Activated CD4-positive, alpha-beta T cell treated with anti-CD3 and anti-CD28 coated beads for 36 hours (primary cell): ENCODE measurements around the gene TST. TPM values are rescaled to one million over a fixed set of nuclear protein-coding genes. Genes with fewer than 3 reads are reported as not detected.

Experiments
- ATAC-seq: fragments of 200-7000 bp; cut with Tn5 transposase; one replicate; pipeline ENCODE4 v1.10.0; 2021; ENCODE audit warnings: mild to moderate bottlenecking, moderate library complexity
- CTCF ChIA-PET: fragments of 350-600 bp; sonication (Branson Sonifier 250); formaldehyde crosslinking; loops from one replicate; lab custom pipeline; 2021; ENCODE audit warnings: antibody characterized with exemption; lab: Charles Lee
- POLR2A ChIA-PET: fragments of 350-600 bp; sonication (Branson Sonifier 250); formaldehyde crosslinking; loops from one replicate; lab custom pipeline; 2021; ENCODE audit warnings: antibody characterized with exemption, inconsistent platforms; lab: Charles Lee
- DNase-seq: peaks from one replicate; pipeline ENCODE4 v3.0.0-alpha.2; 2020
- H3K27ac Mint-ChIP-seq: one replicate; pipeline ENCODE4 v1.8.0; 2021; ENCODE audit warnings: mixed read lengths
- H3K27me3 Mint-ChIP-seq: one replicate; pipeline ENCODE4 v1.8.0; 2021; ENCODE audit warnings: mixed read lengths
- H3K36me3 Mint-ChIP-seq: one replicate; pipeline ENCODE4 v1.8.0; 2021; ENCODE audit warnings: low read depth, mixed read lengths
- H3K4me1 Mint-ChIP-seq: one replicate; pipeline ENCODE4 v1.8.0; 2021; ENCODE audit warnings: mixed read lengths
- H3K4me3 Mint-ChIP-seq: one replicate; pipeline ENCODE4 v1.8.0; 2021; ENCODE audit warnings: mild to moderate bottlenecking, moderate library complexity, mixed read lengths
- H3K9me3 Mint-ChIP-seq: one replicate; pipeline ENCODE4 v1.8.0; 2021; ENCODE audit warnings: low read depth, mixed read lengths
- intact Hi-C, 2 experiments: fragments of 100-400 bp; cut with DNase I in 1 of 2; cut with micrococcal nuclease in 1 of 2; formaldehyde crosslinking; loops; one replicate each; pipeline versions ENCODE4 v1.14.2 to v1.15.1; 2022 to 2024; cut with DNase I, micrococcal nuclease
- total RNA-seq, 2 experiments: library from RNA; stranded (reverse); gene quantifications; one replicate each; pipeline ENCODE4 v1.2.3, GENCODE V29; 2021

Gene TST
- total RNA-seq, 2 experiments from 2014 or later: 1.8 to 2.1 TPM

GRCh38 chr22:37053310-37054055 is 34.2 kb upstream of the TST start:
- CTCF ChIA-PET: interaction anchor here (0.6 kb wide), 1 partner anchor 144 kb away, joined by 4 read pairs; no protein-coding TSS in a partner anchor
- H3K4me3 Mint-ChIP-seq: peak overlapping the region; percentile 79

GRCh38 chr22:37052386-37053309 is 33.4 kb upstream of the TST start:
- peaks cover 6% of the 10 kb centered on the region for H3K4me1 Mint-ChIP-seq
- intact Hi-C loops: loop anchor here in 1 of 2 experiments (5.0 kb wide), 1 partner anchor 275 kb away; the partner anchor contains the start of gene IFT27
- CTCF ChIA-PET: interaction anchor here (1.0 kb wide), 1 partner anchor 186 kb away, joined by 3 read pairs; no protein-coding TSS in a partner anchor
- H3K27ac Mint-ChIP-seq: peak overlapping the region; percentile 67
- H3K36me3 Mint-ChIP-seq: peaks cover 5% of the 10 kb centered on the region
- peak overlapping the region; percentile 79 for H3K4me3 Mint-ChIP-seq
- DNase-seq (no peak), ATAC-seq (no peak)
- no peaks in the 10 kb centered on the region for H3K27me3 Mint-ChIP-seq
- POLR2A ChIA-PET: interaction anchor here (1.0 to 1.7 kb wide), 2 partner anchors 8 to 12 kb away, joined by 3 to 9 read pairs; no protein-coding TSS in a partner anchor
- no peaks in the 10 kb centered on the region for H3K9me3 Mint-ChIP-seq

More at GRCh38 chr22:37053310-37054055, 34.2 kb upstream of the TST start:
- Mint-ChIP-seq H3K9me3 (no peaks in the 10 kb centered on the region), H3K27ac (no peak overlapping the region), H3K4me1 (peaks cover 6% of the 10 kb centered on the region), H3K36me3 (peaks cover 9% of the 10 kb centered on the region), H3K27me3 (no peaks in the 10 kb centered on the region)
- ATAC-seq (no peak), DNase-seq (no peak)
- POLR2A ChIA-PET: no interaction called here
- intact Hi-C loops: loop anchor here in 1 of 2 experiments (5.0 kb wide), 1 partner anchor 276 kb away; the partner anchor contains the start of gene IFT27

GRCh38 chr22:37051391-37052385 is 32.4 kb upstream of the TST start, which contains the start of gene KCTD17:
Gene KCTD17, plus strand, starts transcription at chr22:37051742. Its CDS starts 19 bp downstream, at chr22:37051761.
- Mint-ChIP-seq H3K4me1 (peaks cover 6% of the 10 kb centered on the region), H3K4me3 (peak within 1 kb of the TSS; percentile 79), H3K9me3 (no peaks in the 10 kb centered on the region), H3K27me3 (no peaks in the 10 kb centered on the region), H3K27ac (peak within 1 kb of the TSS; percentile 67), H3K36me3 (no peaks in the 10 kb centered on the region)
- ATAC-seq: peak; percentile 100
- peak; percentile 90 for DNase-seq
- ChIA-PET POLR2A (interaction anchor here (1.0 to 1.7 kb wide), 4 partner anchors 9 to 111 kb away, joined by 3 to 9 read pairs (median 4); no protein-coding TSS in a partner anchor), CTCF (interaction anchor here (1.0 to 1.5 kb wide), 4 partner anchors 31 to 276 kb away, joined by 3 to 4 read pairs (median 3); partner anchors contain the start of gene IFT27)
- intact Hi-C loops: loop anchor here in 1 of 2 experiments (1.0 to 5.0 kb wide), 3 partner anchors 71 to 274 kb away; partner anchors contain the start of gene IFT27

GRCh38 chr22:37050913-37051312 is 31.7 kb upstream of the TST start:
- CTCF ChIA-PET: interaction anchor here (1.4 to 1.5 kb wide), 3 partner anchors 30 to 275 kb away, joined by 3 to 4 read pairs (median 3); partner anchors contain the start of gene IFT27
- no peak for DNase-seq
- no peaks in the 10 kb centered on the region for H3K9me3 Mint-ChIP-seq
- H3K4me3 Mint-ChIP-seq: peak overlapping the region; percentile 79
- ATAC-seq: no peak
- intact Hi-C loops: loop anchor here in 1 of 2 experiments (1.0 to 5.0 kb wide), 3 partner anchors 71 to 274 kb away; partner anchors contain the start of gene IFT27
- H3K36me3 Mint-ChIP-seq: no peaks in the 10 kb centered on the region
- H3K4me1 Mint-ChIP-seq: peaks cover 6% of the 10 kb centered on the region
- POLR2A ChIA-PET: interaction anchor here (1.0 to 1.7 kb wide), 3 partner anchors 10 to 112 kb away, joined by 3 to 9 read pairs (median 4); no protein-coding TSS in a partner anchor
- no peaks in the 10 kb centered on the region for H3K27me3 Mint-ChIP-seq
- H3K27ac Mint-ChIP-seq: no peak overlapping the region

GRCh38 chr22:37049224-37049623 is 30.0 kb upstream of the TST start:
- Mint-ChIP-seq H3K9me3 (no peaks in the 10 kb centered on the region), H3K4me3 (no peak overlapping the region), H3K36me3 (no peaks in the 10 kb centered on the region), H3K27me3 (no peaks in the 10 kb centered on the region), H3K4me1 (peaks cover 20% of the 10 kb centered on the region), H3K27ac (no peak overlapping the region)
- POLR2A ChIA-PET: no interaction called here
- DNase-seq (no peak), ATAC-seq (no peak)
- intact Hi-C loops: no loop called here
- CTCF ChIA-PET: interaction anchor here (0.6 kb wide), 1 partner anchor 576 kb away, joined by 3 read pairs; no protein-coding TSS in a partner anchor

GRCh38 chr22:37048133-37048532 is 28.9 kb upstream of the TST start:
- Mint-ChIP-seq H3K4me3 (no peak overlapping the region), H3K4me1 (peaks cover 20% of the 10 kb centered on the region), H3K36me3 (no peaks in the 10 kb centered on the region), H3K27ac (no peak overlapping the region), H3K9me3 (no peaks in the 10 kb centered on the region), H3K27me3 (no peaks in the 10 kb centered on the region)
- ATAC-seq (no peak), DNase-seq (no peak)
- intact Hi-C loops: no loop called here
- ChIA-PET CTCF (interaction anchor here (0.8 to 1.0 kb wide), 2 partner anchors 152 to 538 kb away, joined by 3 read pairs; no protein-coding TSS in a partner anchor), POLR2A (interaction anchor here (0.6 kb wide), 1 partner anchor 102 kb away, joined by 4 read pairs; no protein-coding TSS in a partner anchor)

- ATAC-seq (no peak), DNase-seq (no peak)
- Mint-ChIP-seq H3K4me1 (peaks cover 15% of the 10 kb centered on the region), H3K27ac (no peak overlapping the region), H3K9me3 (no peaks in the 10 kb centered on the region), H3K4me3 (no peak overlapping the region), H3K27me3 (no peaks in the 10 kb centered on the region), H3K36me3 (no peaks in the 10 kb centered on the region)
- ChIA-PET POLR2A (no interaction called here), CTCF (interaction anchor here (0.7 to 5.4 kb wide), 4 partner anchors 27 to 150 kb away, joined by 3 to 27 read pairs (median 8); partner anchors contain the start of genes MPST and TST)
- intact Hi-C loops: no loop called here
Measured at GRCh38 chr22:37047006-37047405, 27.8 kb upstream of the TST start.

- Mint-ChIP-seq H3K27me3 (no peaks in the 10 kb centered on the region), H3K9me3 (no peaks in the 10 kb centered on the region), H3K4me3 (no peak overlapping the region), H3K27ac (no peak overlapping the region), H3K36me3 (no peaks in the 10 kb centered on the region), H3K4me1 (peaks cover 16% of the 10 kb centered on the region)
- ATAC-seq (no peak), DNase-seq (no peak)
- intact Hi-C loops: loop anchor here in 1 of 2 experiments (1.0 kb wide), 1 partner anchor 153 kb away; no protein-coding TSS in a partner anchor
- CTCF ChIA-PET: interaction anchor here (0.7 to 5.4 kb wide), 6 partner anchors 26 to 522 kb away, joined by 3 to 27 read pairs (median 4); partner anchors contain the start of genes MPST and TST
- POLR2A ChIA-PET: no interaction called here
Measured at GRCh38 chr22:37046589-37046988, 27.3 kb upstream of the TST start.

- Mint-ChIP-seq H3K9me3 (no peaks in the 10 kb centered on the region), H3K4me3 (no peak overlapping the region), H3K27ac (no peak overlapping the region), H3K27me3 (no peaks in the 10 kb centered on the region), H3K4me1 (peaks cover 20% of the 10 kb centered on the region), H3K36me3 (no peaks in the 10 kb centered on the region)
- ATAC-seq: no peak
- POLR2A ChIA-PET: interaction anchor here (0.8 kb wide), 1 partner anchor 14 kb away, joined by 5 read pairs; no protein-coding TSS in a partner anchor
- intact Hi-C loops: loop anchor here in 1 of 2 experiments (1.0 to 2.0 kb wide), 2 partner anchors 33 to 153 kb away; no protein-coding TSS in a partner anchor
- DNase-seq: no peak
- CTCF ChIA-PET: interaction anchor here (0.7 to 5.4 kb wide), 9 partner anchors 12 to 523 kb away, joined by 3 to 27 read pairs (median 3); partner anchors contain the start of genes MPST and TST
Measured at GRCh38 chr22:37045958-37046357, 26.7 kb upstream of the TST start.
